ENCODE results near the gene KANSL2.

DNA sequence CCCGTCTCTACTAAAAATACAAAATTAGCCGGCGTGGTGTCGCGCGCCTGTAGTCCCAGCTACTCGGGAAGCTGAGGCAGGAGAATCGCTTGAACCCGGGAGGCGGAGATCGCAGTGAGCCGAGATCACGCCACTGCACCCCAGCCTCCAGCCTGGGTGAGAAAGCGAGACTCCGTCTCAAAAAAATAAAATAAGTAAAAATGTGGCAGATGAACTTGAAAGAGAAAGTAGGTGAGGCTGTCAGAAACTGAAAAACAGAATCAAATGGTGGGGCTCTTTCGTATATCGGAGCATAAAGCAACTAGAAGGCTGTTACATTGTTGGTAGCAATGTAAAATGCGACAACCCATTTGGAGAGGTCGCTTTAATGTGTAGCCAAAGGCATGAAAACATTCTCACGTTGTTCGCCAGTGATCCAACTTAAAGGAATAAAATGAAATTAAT lies 35.2 kb upstream of the KANSL2 start:
- TF ChIP-seq, protein P1, sequence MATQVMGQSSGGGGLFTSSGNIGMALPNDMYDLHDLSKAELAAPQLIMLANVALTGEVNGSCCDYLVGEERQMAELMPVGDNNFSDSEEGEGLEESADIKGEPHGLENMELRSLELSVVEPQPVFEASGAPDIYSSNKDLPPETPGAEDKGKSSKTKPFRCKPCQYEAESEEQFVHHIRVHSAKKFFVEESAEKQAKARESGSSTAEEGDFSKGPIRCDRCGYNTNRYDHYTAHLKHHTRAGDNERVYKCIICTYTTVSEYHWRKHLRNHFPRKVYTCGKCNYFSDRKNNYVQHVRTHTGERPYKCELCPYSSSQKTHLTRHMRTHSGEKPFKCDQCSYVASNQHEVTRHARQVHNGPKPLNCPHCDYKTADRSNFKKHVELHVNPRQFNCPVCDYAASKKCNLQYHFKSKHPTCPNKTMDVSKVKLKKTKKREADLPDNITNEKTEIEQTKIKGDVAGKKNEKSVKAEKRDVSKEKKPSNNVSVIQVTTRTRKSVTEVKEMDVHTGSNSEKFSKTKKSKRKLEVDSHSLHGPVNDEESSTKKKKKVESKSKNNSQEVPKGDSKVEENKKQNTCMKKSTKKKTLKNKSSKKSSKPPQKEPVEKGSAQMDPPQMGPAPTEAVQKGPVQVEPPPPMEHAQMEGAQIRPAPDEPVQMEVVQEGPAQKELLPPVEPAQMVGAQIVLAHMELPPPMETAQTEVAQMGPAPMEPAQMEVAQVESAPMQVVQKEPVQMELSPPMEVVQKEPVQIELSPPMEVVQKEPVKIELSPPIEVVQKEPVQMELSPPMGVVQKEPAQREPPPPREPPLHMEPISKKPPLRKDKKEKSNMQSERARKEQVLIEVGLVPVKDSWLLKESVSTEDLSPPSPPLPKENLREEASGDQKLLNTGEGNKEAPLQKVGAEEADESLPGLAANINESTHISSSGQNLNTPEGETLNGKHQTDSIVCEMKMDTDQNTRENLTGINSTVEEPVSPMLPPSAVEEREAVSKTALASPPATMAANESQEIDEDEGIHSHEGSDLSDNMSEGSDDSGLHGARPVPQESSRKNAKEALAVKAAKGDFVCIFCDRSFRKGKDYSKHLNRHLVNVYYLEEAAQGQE (IDR thresholded peaks at IDR 0.05; ENCODE audit: low read depth): no peak
- TF ChIP-seq TAF1 (IDR thresholded peaks at IDR 0.05; ENCODE audit: low read depth) (no peak; the same call in 1 of the 2 replicates), CEBPB (IDR thresholded peaks at IDR 0.05) (no peak), YY1 (IDR thresholded peaks at IDR 0.05; ENCODE audit: low read depth) (no peak), EP300 (IDR thresholded peaks at IDR 0.05; ENCODE audit: borderline replicate concordance) (no peak), MAX (IDR thresholded peaks at IDR 0.05) (no peak), TCF12 (IDR thresholded peaks at IDR 0.05; ENCODE audit: low read depth) (no peak), EGR1 (IDR thresholded peaks at IDR 0.05) (no peak), CREB1 (IDR thresholded peaks at IDR 0.05; ENCODE audit: low read depth) (no peak), RAD21 (IDR thresholded peaks at IDR 0.05; ENCODE audit: low read depth) (no peak), ZBTB7A (IDR thresholded peaks at IDR 0.05; ENCODE audit: low read depth) (no peak), TEAD4 (IDR thresholded peaks at IDR 0.05) (no peak), FOXM1 (IDR thresholded peaks at IDR 0.05; ENCODE audit: borderline replicate concordance, low read depth) (no peak)
